Right kidney (tissue), 1 donor: ENCODE results near the gene SMG6.

Experiments used
- DNase-seq: peaks from one replicate; pipeline ENCODE4 v3.0.0-alpha.2; 2016

SMG6 gene

DNA sequence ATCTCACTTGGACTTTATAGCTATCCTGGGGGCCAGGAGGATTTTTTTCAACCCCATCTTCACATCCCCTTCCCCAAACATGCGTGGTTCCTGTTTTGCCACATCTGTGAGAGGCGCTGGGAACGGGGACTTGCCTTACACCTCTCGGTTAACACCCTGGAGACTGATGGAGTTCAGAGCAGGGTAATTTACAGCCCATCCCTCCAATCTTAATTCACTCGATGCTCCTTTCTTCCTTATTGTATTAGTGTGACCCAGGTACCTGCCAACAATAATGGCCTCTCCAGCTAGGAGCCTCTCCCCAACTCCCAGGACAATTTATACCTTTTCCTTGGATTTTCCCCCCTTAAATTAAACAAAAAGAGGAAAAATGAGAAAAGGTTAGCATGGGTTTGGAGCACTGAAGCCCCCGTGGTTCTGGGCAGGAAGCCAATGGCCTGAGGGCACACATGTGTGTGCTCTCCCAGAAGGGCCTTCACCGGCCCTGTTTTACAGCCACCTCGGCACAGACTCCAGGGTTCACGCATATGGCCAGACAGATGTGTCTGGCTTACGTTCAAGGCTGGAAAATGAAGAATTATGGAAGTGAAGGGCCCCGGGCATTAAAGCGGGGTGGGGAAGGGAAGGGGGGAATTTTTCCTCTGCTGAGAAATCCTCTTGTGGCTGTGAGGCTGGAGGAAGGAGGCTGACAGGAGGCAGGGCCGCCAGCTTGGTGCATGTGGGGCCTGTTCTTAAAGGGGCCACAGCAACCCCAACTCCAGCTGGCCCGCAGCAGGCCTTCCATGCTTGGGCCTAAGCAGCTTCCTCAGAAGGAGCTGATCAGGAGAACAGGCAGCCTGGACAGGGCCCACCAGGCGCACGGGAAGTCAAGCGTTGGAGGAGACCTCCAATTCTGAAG, 227.2 kb downstream of the SMG6 start:
- DNase-seq: peak; percentile 61

- DNase-seq: peak; percentile 74
These were observed 228.1 kb downstream of the SMG6 start for GRCh38 chr17:2075336-2076086.

- peak; percentile 19 for DNase-seq
These were observed 228.7 kb downstream of the SMG6 start for GRCh38 chr17:2074919-2075318.

GRCh38 chr17:2071455-2072281, 231.9 kb downstream of the SMG6 start:
- DNase-seq: peak; percentile 54

DNA sequence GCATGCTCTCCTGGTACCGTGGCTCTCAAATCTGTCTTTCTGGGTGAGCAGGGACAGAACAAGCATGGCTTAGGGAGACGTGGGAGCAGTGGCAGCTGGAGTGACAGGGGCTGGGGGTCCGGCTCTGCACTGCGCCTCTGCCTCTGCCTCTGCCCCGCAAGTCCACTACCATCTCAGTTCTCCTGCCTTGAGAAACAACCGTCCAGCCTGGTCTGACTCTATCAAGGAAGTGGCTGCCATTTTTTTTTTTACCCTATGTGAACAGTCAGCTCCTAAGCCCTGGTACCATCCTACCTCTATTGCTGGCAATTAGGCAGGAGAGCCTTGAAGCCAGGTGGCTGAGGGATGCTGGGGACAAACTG, 232.6 kb downstream of the SMG6 start:
- DNase-seq: no peak

DNA sequence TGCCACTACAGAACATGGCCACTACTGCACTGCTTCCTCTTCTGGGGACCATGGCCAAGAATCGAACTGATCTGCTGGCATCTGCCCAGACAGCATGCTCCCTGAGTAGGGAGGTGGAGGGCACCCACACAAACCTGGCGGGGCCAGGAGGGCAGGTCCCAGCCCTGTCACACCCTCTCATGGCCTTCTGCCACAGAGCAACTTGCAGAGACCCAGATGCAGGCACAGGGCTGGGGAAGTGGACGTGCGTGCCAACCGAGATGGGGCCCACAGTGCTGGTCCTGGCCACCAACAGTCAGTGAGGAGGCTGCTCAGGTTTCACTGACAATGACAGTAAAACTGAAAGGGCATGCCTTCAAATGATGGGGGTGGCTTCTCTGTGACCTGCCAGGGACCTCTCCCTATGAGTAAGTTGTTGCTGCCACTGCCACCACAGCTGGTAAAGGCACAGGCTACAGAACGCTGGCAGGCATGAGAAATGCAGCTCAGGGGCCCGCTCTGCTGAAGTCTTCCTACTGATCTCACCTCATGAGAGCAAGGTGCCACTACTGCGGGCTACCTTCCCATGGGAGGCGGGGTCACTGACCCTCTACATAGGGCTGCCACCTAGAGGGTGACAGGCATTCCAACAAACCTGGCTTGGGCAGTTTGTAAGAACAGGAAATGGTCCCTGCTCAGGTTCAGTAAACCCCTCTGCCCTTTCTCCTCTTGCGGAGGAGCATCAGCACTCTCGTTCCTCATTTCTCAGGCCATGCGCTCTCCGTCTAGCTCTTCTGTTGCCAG, 233.2 kb downstream of the SMG6 start:
- DNase-seq: no peak

- DNase-seq: no peak
These were observed 235.0 kb downstream of the SMG6 start for GRCh38 chr17:2068519-2069051.

- DNase-seq: no peak
These were observed 235.5 kb downstream of the SMG6 start for GRCh38 chr17:2068031-2068518.

DNA sequence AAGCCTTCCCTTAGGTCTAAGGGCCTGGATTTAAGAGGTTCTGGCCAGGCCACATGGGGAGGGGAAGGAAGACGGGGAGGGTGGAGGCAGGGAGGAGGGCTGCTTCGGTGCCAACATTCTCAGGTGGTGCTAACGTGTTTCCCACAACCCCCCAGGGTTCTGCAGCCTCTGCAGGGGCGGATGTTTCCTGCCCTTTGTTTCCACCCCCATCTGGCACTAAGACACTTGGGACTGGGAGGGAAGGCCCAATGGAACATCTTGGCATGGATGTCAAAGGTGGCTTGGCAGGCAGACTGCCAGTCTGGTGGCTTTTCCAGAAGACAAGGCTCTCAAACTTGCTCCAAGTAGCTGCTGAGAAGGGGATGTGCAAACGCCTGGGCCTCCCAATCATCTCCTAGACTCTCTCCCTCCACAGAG, 236.0 kb downstream of the SMG6 start:
- DNase-seq: no peak

GRCh38 chr17:2067048-2067561, 236.5 kb downstream of the SMG6 start:
- peak; percentile 40 for DNase-seq

DNA sequence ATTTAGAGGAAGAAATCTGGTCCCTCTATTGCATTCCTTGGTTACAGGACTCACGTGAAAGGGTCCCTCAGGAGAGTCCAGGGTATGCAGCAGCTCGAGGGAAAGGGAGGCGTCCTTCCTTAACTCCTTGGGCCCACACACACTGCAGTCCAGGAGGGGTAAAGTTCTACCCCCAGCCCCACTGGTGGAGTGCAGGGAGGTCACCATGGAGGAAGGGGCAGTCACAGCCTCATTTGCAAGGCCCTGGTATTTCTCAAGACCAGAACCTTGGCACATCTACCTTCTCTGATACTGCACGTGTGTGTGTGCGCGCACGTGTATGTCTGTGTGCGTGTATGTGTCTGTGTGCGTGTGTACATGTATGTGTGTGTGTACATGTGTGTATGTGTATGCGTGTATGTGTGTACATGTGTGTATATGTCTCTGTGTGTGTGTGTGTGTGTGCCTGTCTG, 237.6 kb downstream of the SMG6 start:
- DNase-seq: peak; percentile 26

DNA sequence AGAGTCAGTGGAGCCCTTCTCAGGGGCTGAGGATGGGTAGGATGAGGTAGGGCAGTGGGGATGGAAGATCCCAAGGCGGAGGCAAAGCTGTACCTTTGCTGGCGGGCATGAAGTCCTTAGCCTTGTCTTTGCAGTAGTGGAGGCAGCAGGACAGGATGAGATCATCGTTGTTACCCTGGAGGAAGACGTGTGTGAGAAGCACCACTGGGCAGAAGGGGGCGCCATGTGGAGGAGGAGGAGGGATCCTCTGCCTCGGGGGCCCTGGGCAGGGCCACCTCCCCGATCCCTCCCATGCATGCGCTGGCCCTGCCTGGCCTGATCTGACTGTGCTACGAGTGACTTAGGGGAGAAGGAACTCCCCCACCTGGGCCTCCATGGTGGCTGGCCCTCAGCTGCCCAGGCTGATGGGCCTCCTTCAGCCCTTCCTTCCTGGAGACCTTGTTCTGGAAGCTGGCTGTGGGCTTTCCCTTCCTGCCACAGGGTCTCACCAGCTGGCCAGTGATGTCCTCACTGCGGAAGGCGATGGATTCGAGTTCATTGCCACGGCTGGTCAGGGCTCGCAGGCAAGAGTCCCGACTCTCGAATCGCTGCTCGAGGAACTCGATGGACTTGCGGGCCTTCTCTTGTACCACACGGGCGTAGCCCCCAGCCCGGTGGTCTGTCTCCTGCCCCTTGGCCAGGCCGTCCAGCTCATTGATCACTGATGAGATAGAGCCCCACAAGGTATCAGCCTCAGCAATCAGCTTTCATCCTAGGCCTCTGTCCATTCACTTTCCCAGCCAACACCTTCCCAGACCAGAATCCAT, 238.4 kb downstream of the SMG6 start:
- DNase-seq: peak; percentile 22

GRCh38 chr17:2064520-2064971, 239.0 kb downstream of the SMG6 start:
- DNase-seq: peak; percentile 25

GRCh38 chr17:2064147-2064489, 239.5 kb downstream of the SMG6 start:
- DNase-seq: peak; percentile 14

DNA sequence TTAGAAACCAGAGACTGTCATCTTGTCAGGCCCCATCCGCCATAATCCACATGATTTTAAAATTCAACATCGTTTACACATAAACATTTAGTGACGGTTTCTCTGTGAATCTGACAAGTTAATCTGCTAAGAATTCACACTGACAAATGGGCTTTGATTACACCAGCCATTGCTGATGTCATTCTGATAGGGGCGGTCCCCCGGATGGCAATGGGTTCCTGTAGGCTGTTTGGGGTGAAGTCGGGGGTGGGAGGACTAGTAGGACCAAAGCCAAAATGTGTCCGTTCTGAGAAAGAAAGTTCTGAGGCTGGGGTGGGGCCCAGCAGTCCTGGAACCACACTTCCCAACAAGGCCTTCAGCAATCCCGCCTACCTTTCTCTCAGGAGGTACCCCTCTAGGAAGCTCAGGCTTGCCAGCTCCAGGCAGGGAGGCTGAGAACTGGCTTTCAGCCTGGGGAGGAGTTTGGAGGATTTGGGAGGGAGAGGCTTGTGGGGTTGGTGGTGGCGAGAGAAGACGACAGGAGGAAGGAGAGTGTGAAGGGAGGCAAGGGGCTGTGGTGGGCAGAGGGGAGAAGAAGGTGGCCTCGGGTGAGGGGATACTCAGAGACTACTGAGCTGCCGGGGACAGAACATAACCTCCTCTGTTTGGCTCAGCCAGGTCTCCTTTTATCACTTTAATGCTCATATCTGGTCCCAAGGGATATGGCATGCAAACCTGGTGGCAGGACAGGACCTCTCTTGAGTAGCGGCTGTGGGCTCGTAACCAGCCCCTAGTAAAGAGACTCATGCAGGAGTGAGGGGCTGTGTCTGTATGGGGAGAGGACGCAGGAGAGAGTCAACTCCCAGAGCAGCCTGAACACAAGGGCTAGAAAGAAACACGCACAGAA, 240.1 kb downstream of the SMG6 start:
- DNase-seq: no peak

DNA sequence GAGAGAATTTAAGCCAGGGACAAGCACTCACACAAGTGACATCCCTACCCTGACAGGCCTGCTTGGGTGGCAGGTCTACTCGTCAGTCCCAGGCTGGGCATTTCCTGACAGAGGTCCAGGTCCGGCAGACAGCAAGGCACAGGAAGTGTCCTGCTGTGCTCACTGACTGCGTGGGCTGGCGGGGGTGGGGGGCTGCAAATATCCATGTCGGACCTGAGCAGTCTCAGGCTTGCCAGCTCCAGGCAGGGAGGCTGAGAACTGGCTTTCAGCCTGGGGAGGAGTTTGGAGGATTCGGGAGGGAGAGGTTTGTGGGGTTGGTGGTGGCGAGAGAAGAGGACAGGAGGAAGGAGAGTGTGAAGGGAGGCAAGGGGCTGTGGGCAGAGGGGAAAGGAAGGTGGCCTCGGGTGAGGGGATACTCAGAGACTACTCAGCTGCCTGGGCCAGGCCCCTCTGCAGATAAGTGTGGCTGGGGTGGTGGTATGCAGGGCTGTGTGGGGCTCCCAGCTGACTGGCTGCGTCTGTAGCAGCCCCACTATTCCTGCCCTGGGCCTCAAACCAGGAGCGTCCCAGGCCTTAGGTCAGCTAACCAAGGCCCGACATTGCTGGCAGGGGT, 240.9 kb downstream of the SMG6 start:
- DNase-seq: peak; percentile 30

- DNase-seq: no peak
These were observed 242.1 kb downstream of the SMG6 start for GRCh38 chr17:2061441-2061958.

DNA sequence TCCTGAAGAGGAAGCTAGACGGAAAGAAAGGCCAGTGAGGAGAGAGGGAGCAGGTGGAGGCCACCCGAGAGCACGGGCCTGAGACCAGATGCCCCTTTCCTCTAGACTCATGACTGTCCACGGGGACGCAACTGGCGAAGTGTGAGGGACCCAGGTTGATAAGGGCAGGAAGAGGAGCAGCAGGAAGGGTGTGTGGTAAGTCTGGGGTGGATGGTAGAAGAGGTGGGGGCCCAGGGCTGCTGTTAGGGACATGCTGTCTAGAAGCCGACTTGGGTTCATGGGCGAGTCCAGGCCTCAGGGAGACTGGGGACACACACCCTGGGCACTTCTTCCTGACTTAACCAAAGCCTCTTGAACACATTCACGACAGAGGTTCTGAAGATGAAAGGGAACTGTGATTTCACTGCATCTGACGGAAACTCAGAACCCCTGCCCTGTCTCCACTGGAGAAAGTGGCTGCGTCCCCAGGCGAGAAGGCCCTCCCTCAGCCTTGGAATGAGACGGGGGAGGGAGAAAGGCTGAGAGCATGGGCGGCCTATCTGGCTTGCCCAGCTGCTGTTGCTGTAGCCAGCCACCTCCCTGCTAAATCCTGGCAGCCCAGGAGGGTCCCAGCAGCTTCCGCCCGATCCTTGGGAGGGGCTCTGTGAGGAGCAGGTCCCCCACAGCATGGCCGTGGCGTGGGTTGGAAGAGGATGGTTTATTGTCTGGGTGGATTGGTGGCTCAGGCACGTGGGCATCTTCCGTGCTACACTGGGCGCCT, 242.7 kb downstream of the SMG6 start:
- peak; percentile 30 for DNase-seq
